ENCODE measurements around the gene SYDE2. TPM values are rescaled to one million over a fixed set of nuclear protein-coding genes. Genes with fewer than 3 reads are reported as not detected.

Gene SYDE2
- total and polyA plus RNA-seq, 9 of the 15 experiments (the other 6 are each of a cell fraction or from before 2014, with no cell fraction given): 0.39 to 8.7 (median 4.5) TPM

GRCh38 chr1:85172684-85173337 is 28.0 kb downstream of the SYDE2 start (continued):
- TF ChIP-seq RERE (CRISPR knock-in tag; IDR thresholded peaks at IDR 0.05; ENCODE audit: borderline replicate concordance) (no peak), ZNF699 (CRISPR knock-in tag; IDR thresholded peaks at IDR 0.05; ENCODE audit: insufficient replicate concordance) (no peak), MTA1 (IDR thresholded peaks at IDR 0.05; ENCODE audit: borderline replicate concordance) (no peak), BHLHE40 (IDR thresholded peaks at IDR 0.05; ENCODE audit: low read length) (no peak), ZNF165 (CRISPR knock-in tag; IDR thresholded peaks at IDR 0.05; ENCODE audit: borderline replicate concordance) (no peak), ZNF3 (CRISPR knock-in tag; IDR thresholded peaks at IDR 0.05) (no peak), PRDM10 (IDR thresholded peaks at IDR 0.05; ENCODE audit: partially characterized antibody) (peak; percentile 79), CC2D1A (IDR thresholded peaks at IDR 0.05) (no peak), ARID2 (IDR thresholded peaks at IDR 0.05) (no peak), E2F3 (CRISPR knock-in tag; IDR thresholded peaks at IDR 0.05) (no peak), ZNF140 (CRISPR knock-in tag; IDR thresholded peaks at IDR 0.05) (no peak), MTA3 (IDR thresholded peaks at IDR 0.05; ENCODE audit: borderline replicate concordance) (no peak), ESRRA (IDR thresholded peaks at IDR 0.05; ENCODE audit: borderline replicate concordance, low read depth) (no peak), TRIM28 (IDR thresholded peaks at IDR 0.05) (no peak)
- TF ChIP-seq, protein P1, sequence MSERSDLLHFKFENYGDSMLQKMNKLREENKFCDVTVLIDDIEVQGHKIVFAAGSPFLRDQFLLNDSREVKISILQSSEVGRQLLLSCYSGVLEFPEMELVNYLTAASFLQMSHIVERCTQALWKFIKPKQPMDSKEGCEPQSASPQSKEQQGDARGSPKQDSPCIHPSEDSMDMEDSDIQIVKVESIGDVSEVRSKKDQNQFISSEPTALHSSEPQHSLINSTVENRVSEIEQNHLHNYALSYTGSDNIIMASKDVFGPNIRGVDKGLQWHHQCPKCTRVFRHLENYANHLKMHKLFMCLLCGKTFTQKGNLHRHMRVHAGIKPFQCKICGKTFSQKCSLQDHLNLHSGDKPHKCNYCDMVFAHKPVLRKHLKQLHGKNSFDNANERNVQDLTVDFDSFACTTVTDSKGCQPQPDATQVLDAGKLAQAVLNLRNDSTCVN (CRISPR knock-in tag; IDR thresholded peaks at IDR 0.05): no peak
- TF ChIP-seq, protein P2, sequence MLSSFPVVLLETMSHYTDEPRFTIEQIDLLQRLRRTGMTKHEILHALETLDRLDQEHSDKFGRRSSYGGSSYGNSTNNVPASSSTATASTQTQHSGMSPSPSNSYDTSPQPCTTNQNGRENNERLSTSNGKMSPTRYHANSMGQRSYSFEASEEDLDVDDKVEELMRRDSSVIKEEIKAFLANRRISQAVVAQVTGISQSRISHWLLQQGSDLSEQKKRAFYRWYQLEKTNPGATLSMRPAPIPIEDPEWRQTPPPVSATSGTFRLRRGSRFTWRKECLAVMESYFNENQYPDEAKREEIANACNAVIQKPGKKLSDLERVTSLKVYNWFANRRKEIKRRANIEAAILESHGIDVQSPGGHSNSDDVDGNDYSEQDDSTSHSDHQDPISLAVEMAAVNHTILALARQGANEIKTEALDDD (IDR thresholded peaks at IDR 0.05): no peak
